ENCODE measurements around the gene SPOUT1.

- TF ChIP-seq CTCF (IDR thresholded peaks at IDR 0.05) (no peak), POLR2A (IDR thresholded peaks at IDR 0.05) (no peak), POLR2AphosphoS5 (IDR thresholded peaks at IDR 0.05) (no peak)
Measured at GRCh38 chr9:128792978-128793686, 36.5 kb downstream of the SPOUT1 start.
